HG02884 (cell line): ENCODE results near the gene SCO2.
A peak's percentile ranks its signal among the peaks of the same experiment; 100 is the strongest.
"Not testable (repeated sequence)": the region's sequence is repeated elsewhere in the genome, so short reads cannot be mapped to it uniquely, and the experiment has no call there.

Experiments
- ATAC-seq: cut with Tn5 transposase; IDR thresholded peaks from one replicate; pipeline ENCODE4 v1.9.1; 2021; ENCODE audit warnings: mild to moderate bottlenecking, moderate library complexity; ENCODE audit not compliant: unreplicated experiment

SCO2 gene

GRCh38 chr22:50522208-50522805 is 3.1 kb downstream of the SCO2 start:
- no peak for ATAC-seq

- no peak for ATAC-seq
Observed at GRCh38 chr22:50521710-50522109, 3.7 kb downstream of the SCO2 start.

DNA sequence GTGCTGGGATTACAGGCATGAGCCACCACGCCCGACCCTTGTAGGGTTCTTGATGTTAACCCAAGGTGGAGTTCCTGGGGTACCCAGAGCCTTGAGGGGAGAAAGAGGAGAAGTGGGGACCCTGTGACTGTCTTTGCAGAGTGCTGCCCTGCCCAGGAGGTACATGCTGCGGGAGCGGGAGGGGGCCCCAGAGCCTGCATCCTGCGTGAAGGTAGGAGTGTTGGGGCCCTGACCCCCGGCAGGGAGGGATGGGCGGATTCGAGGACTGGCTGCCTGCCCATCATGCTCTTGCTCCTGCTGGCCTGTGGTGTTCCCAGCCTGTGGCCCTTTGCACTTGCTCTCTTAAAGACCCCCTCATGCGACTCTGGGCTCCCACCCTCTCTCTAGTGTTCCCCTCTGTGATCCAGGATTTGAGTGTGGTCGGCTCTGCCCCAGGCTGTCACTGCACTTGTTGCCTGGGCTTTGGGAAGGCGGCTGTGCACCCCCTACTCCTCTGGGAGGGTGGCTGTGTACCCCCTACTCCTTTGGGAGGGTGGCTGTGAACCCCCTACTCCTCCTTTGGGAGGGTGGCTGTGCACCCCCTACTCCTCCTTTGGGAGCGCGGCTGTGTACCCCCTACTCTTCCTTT is 4.5 kb downstream of the SCO2 start:
- no peak for ATAC-seq

DNA sequence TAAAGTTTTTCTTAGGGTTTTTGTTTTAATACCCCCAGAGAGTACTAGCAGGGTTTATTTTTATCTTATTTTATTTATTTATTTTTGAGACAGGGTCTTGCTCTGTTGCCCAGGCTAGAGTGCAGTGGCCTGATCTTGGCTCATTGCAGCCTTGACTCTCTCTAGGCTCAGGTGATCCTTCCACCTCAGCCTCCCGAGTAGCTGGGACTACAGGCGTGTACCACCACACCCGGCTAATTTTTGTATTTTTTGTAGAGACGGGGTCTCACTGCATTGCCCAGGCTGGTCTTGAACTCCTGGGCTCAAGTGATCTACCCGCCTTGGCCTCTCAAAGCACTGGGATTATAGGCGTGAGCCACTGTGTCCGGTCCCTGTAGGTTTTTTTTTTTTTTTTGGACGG is 5.2 kb downstream of the SCO2 start:
- not testable (repeated sequence) for ATAC-seq

- no peak for ATAC-seq
Observed at GRCh38 chr22:50519151-50519550, 6.2 kb downstream of the SCO2 start.

DNA sequence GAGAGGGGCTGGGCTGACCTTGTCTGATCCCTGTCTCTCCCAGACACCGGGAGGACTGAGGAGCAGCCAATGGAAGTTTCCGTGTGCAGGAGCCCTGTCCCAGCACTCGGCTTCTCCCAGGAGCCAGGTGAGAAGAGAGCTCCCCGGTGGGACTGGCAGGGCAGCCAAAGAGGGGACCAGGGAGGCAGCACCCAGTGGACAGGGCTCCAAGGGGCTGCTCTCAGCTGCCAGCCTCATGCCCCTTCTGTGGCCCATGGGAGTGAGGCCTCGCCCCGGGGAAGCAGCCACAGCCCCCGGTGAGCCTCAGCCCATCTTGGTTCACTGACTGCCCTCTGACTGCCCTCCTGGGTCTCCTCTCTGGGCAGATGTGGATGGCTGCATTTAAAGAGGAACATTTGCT is 6.8 kb downstream of the SCO2 start:
- ATAC-seq, result no peak

DNA sequence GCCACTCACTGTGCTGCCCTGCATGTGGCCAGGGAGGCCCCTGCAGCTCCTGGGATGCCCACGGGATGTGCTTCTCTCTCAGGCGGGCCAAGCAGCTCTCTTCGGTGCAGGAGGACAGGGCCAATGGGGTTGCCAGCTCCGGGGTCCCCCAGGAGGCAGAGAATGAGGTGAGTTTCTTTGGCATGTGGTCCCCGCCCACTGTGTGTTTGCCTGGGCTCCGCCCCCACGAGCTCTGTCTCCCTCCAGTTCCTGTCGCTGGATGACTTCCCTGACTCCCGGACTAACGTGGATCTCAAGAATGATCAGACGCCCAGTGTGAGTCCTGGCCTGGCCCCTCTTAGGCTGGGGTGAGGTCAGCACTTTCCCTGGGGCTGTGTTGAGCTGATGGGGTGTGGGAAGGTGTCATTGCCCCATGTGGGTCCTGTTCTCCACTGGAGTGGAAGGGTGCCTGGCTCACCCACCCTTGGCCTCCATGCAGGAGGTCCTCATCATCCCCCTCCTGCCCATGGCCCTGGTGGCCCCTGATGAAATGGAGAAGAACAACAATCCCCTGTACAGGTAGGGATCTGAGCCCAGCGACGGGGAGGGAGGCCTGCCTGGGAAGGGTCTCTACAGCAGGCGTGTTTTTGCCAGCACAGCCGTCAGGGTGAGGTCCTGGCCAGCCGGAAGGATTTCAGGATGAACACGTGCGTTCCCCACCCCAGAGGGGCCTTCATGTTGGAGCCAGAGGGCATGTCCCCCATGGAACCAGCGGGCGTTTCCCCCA is 7.7 kb downstream of the SCO2 start:
- no peak for ATAC-seq

DNA sequence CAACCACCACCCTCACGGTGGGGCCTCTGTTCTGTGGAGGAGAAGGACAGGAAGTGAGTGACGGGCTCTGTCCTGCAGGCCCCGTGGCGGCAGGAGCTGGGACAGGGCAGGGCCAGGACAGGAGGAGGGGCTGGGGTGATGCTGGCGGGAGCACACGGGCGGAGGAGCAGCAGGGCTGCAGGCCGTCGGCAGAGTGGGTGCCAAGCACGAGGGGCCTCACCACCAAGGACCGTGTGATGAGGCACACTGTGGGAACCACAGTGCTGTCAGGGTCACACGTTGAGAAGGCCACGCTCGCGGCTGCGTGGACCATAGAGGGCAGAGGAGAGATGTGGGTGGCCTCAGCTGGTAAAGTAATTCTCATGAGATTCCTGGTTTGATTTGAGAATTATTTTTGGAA is 8.5 kb downstream of the SCO2 start:
- no peak for ATAC-seq

- ATAC-seq, result no peak
Observed at GRCh38 chr22:50516068-50516467, 9.3 kb downstream of the SCO2 start.

DNA sequence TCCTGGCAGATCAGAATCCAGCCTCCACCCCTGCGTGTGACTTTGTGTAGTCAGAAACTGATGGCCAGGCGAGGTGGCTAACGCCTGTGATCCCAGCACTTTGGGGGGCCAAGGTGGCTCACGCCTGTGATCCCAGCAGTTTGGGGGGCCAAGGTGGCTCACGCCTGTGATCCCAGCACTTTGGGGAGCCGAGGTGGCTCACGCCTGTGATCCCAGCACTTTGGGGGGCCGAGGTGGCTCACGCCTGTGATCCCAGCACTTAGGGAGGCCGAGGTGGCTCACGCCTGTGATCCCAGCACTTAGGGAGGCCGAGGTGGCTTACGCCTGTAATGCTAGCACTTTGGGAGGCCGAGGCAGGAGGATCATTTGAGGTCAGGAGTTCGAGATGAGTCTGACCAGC is 12.2 kb downstream of the SCO2 start:
- no peak for ATAC-seq

GRCh38 chr22:50508897-50509296 is 16.5 kb downstream of the SCO2 start:
- no peak for ATAC-seq

DNA sequence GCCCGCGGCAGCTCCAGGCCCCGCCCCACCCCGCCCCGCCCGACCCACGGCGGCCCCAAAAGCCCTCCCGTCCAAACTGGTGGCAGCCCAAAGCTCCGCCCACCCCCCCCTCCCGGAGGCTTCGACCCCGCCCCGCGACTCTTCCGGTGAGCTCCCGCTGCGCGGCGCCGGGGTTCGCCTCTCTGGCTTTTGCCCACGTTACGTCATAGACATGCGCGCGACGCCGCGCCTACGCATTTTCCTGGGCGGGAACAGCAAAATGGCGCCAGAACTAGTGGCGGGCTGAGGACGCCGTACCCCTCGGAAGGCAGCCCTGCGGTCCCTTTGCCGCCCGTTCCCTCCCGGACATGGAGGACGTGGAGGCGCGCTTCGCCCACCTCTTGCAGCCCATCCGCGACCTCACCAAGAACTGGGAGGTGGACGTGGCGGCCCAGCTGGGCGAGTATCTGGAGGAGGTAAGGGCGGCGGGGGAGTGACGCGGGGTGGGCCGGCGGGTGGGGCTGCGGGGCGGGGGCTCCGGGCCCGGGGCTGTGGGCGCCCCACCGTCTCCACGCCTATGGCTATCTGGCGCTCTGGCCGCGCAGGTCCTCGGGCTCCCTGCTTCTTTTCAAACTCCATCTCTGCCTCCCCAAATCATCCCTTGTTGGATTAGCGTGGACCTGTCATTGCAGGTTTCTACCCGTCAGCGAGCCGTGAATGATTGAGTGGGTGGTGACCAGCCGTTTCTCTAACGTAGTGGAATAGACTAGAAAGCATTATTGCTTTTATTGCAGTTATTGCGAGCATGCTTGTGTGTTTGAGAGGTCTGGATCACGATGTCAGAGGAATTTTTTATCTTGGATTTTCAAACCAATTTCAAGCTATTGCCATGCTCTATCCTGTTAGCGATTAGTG is 17.2 kb downstream of the SCO2 start, which contains the start of gene NCAPH2:
NCAPH2 (plus strand) TSS at position 234 of the 894 bp plus-strand sequence; CDS start at position 348, 114 bp downstream.
- ATAC-seq, result peak; percentile 70

DNA sequence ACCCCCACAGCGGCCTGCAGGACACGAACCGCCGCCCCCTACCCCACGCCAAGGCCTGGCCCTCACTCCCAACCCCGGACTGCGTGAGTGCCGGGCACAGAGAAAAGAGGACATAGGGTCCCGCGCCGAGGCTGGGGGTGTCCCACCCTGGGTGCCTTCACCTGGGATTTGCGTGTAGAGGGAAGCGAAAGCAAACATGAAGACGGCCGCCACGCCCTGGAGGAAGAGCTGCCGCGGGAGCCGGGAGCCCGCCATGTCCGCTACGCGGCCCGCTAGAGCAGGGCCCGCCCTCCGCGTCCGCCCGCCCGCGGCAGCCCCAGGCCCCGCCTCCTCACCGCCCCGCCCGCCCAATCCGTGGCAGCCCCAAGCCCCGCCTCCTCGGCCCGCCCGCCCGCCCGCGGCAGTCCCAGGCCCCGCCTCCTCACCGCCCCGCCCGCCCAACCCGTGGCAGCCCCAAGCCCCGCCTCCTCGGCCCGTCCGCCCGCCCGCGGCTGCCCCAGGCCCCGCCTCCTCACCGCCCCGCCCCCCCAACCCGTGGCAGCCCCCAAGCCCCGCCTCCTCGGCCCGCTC is 17.9 kb downstream of the SCO2 start, which contains the start of gene LMF2:
LMF2 (minus strand) TSS at position 282 of the 570 bp plus-strand sequence; CDS start at position 255, 27 bp downstream.
- peak; percentile 47 for ATAC-seq

DNA sequence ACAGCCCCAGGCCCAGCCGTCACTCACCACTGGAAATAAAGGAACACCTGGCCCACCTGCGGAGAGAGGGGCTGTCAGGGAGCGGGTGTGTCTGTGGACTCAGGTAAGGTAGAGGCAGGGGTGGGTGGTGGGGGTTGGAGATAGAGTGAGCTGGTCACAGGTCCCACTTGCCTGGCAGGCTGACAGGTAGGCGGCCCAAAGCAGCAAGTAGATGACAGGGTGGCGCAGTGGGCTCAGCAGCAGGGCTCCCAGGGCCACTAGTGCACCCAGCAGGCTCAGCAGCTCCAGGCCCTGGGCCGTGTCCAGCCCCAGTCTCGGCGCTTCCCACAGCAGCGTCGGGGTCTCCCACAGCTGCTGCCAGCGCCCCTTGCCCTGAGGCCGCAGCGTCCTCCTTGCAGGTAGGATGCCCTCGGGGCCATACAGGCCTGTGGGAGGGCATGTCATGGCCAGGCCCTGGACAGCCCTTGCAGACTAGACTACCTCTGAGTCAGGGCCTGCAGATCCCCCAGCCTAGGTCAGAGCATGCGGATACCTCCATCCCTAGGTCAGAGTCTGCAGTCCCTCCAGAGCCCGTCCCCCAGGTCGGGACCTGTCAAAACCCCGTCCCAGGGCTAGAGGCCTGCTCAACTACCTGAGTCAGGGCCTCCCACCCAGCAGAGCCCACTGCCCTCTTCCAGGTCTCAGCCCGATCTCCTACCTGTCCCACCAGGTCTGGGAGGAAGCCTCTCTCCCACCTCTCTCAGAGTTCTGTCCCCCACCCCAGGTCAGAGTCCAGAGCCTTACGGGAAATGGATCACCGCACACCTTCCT is 18.6 kb downstream of the SCO2 start:
- ATAC-seq, result no peak

- ATAC-seq, result no peak
Observed at GRCh38 chr22:50505776-50506610, 19.4 kb downstream of the SCO2 start.

- ATAC-seq, result no peak
Observed at GRCh38 chr22:50505276-50505775, 20.1 kb downstream of the SCO2 start.

GRCh38 chr22:50504369-50505211 is 20.8 kb downstream of the SCO2 start:
- ATAC-seq, result no peak
